ENCODE data around the gene SLC8A1.

Gene SLC8A1

GRCh38 chr2:40178971-40179370 lies 272.9 kb downstream of the SLC8A1 start:
- Histone ChIP-seq H3K27ac (no peak overlapping the region), H3K4me3 (no peak overlapping the region)
- TF ChIP-seq CTCF (IDR thresholded peaks at IDR 0.05): no peak
- DNase-seq (ENCODE audit: low spot score): no peak

- DNase-seq (ENCODE audit: low spot score): no peak
- no peak for TF ChIP-seq CTCF (IDR thresholded peaks at IDR 0.05)
- Histone ChIP-seq H3K27ac (no peak overlapping the region), H3K4me3 (no peak overlapping the region)
These were observed 273.6 kb downstream of the SLC8A1 start for GRCh38 chr2:40178171-40178778.

- Histone ChIP-seq H3K27ac (no peak overlapping the region), H3K4me3 (no peak overlapping the region)
- DNase-seq (ENCODE audit: low spot score): no peak
- TF ChIP-seq CTCF (IDR thresholded peaks at IDR 0.05): no peak
These were observed 274.5 kb downstream of the SLC8A1 start for GRCh38 chr2:40177366-40177765.

GRCh38 chr2:40173276-40173675 lies 278.6 kb downstream of the SLC8A1 start:
- Histone ChIP-seq H3K4me3 (no peak overlapping the region), H3K27ac (no peak overlapping the region)
- no peak for TF ChIP-seq CTCF (IDR thresholded peaks at IDR 0.05)
- DNase-seq (ENCODE audit: low spot score): no peak

GRCh38 chr2:40169856-40170255 lies 282.0 kb downstream of the SLC8A1 start:
- H3K27ac ChIP-seq: no peak overlapping the region
- no peak for TF ChIP-seq CTCF (IDR thresholded peaks at IDR 0.05)
- H3K4me3 ChIP-seq: no peak overlapping the region
- DNase-seq (ENCODE audit: low spot score): no peak

GRCh38 chr2:40169430-40169829 lies 282.5 kb downstream of the SLC8A1 start:
- Histone ChIP-seq H3K4me3 (no peak overlapping the region), H3K27ac (no peak overlapping the region)
- TF ChIP-seq CTCF (IDR thresholded peaks at IDR 0.05): no peak
- no peak for DNase-seq (ENCODE audit: low spot score)

- H3K4me3 ChIP-seq: no peak overlapping the region
- no peak for DNase-seq (ENCODE audit: low spot score)
- TF ChIP-seq CTCF (IDR thresholded peaks at IDR 0.05): no peak
- no peak overlapping the region for H3K27ac ChIP-seq
These were observed 283.3 kb downstream of the SLC8A1 start for GRCh38 chr2:40168546-40168945.

Measured in coronary artery (tissue), 2 donors.